GM23248 (cell line): ENCODE data around the gene GNG5. TPM values are rescaled to one million over a fixed set of nuclear protein-coding genes. Genes with fewer than 3 reads are reported as not detected.
A peak's percentile ranks its signal among the peaks of the same experiment; 100 is the strongest.

Experiments
- DNase-seq: peaks from one replicate; pipeline ENCODE4 v3.0.0-alpha.2; 2015
- H2AFZ ChIP-seq: fragments of 200-600 bp; sonication (generic); 2 replicates; pipeline ENCODE4 v1.6.1; 2016; ENCODE audit warnings: antibody characterized with exemption
- H3F3A ChIP-seq: fragments of 200-600 bp; sonication (generic); 2 replicates; pipeline ENCODE4 v1.6.1; 2016; ENCODE audit warnings: mild to moderate bottlenecking, antibody characterized with exemption, mixed run types; ENCODE audit not compliant: insufficient read depth
- H3K27ac ChIP-seq: fragments of 200-600 bp; sonication (generic); 2 replicates; pipeline ENCODE4 v1.5.1; 2016; ENCODE audit warnings: mild to moderate bottlenecking
- H3K27me3 ChIP-seq: fragments of 200-600 bp; sonication (generic); replicated peaks from 2 replicates; pipeline ENCODE4 v1.6.1; 2016; ENCODE audit warnings: mild to moderate bottlenecking; ENCODE audit not compliant: insufficient read depth
- H3K36me3 ChIP-seq: fragments of 200-600 bp; sonication (generic); 2 replicates; pipeline ENCODE4 v1.6.1; 2016; ENCODE audit warnings: low read depth, mild to moderate bottlenecking
- H3K4me1 ChIP-seq: fragments of 200-600 bp; sonication (generic); 2 replicates; pipeline ENCODE4 v1.6.1; 2016; ENCODE audit warnings: mild to moderate bottlenecking; ENCODE audit not compliant: insufficient read depth
- H3K4me2 ChIP-seq: fragments of 200-600 bp; sonication (generic); one replicate; pipeline ENCODE4 v1.6.1; 2016; ENCODE audit warnings: mild to moderate bottlenecking; ENCODE audit not compliant: unreplicated experiment
- H3K4me3 ChIP-seq: fragments of 200-600 bp; sonication (generic); 2 replicates; pipeline ENCODE4 v1.5.1; 2016; ENCODE audit warnings: mild to moderate bottlenecking
- H3K79me2 ChIP-seq: fragments of 200-600 bp; sonication (generic); 2 replicates; pipeline ENCODE4 v1.6.1; 2016; ENCODE audit warnings: mild to moderate bottlenecking; ENCODE audit not compliant: insufficient read depth
- H3K9ac ChIP-seq: fragments of 200-600 bp; sonication (generic); 2 replicates; pipeline ENCODE4 v1.6.1; 2016; ENCODE audit warnings: mild to moderate bottlenecking
- H3K9me2 ChIP-seq: fragments of 200-600 bp; sonication (generic); 2 replicates; pipeline ENCODE4 v1.6.1; 2016; ENCODE audit warnings: mixed run types, mild to moderate bottlenecking, moderate library complexity; ENCODE audit not compliant: insufficient read depth
- H3K9me3 ChIP-seq: fragments of 200-600 bp; sonication (generic); one replicate; pipeline ENCODE4 v1.6.1; 2017; ENCODE audit warnings: low read depth
- H4K20me1 ChIP-seq: fragments of 200-600 bp; sonication (generic); 2 replicates; pipeline ENCODE4 v1.6.0; 2016; ENCODE audit not compliant: insufficient read depth
- EZH2 ChIP-seq: fragments of 200-600 bp; sonication (generic); IDR thresholded peaks from 2 replicates; pipeline ENCODE4 v1.6.1; 2018; ENCODE audit warnings: antibody characterized with exemption, mild to moderate bottlenecking; ENCODE audit not compliant: insufficient read depth, poor library complexity, severe bottlenecking
- EZH2phosphoT487 ChIP-seq: fragments of 200-600 bp; sonication (generic); IDR thresholded peaks from 2 replicates; pipeline ENCODE4 v1.6.1; 2018; ENCODE audit warnings: antibody characterized with exemption, moderate library complexity, mild to moderate bottlenecking, low read depth; ENCODE audit not compliant: insufficient read depth
- WGBS, 2 experiments: methylation state at CpG; one replicate each; pipeline ENCODE4 v1.1.6; 2015 to 2017; ENCODE audit warnings: low lambda C conversion rate in 2 of 2, low coverage in 1 of 2; ENCODE audit errors: missing lambda C conversion rate in 2 of 2; 5-methylcytosine and 5-hydroxymethylcytosine counted together
- in situ Hi-C: fragments of 300-500 bp; cut with MboI; formaldehyde crosslinking; loops from 2 replicates; pipeline ENCODE4 v1.15.0; 2020
- polyA plus RNA-seq: library from polyadenylated mRNA; unstranded; fragments of >200 nt; fragmentation: Nextera tagmentation; extraction: Ambion mirVana; gene quantifications from 2 replicates; pipeline ENCODE4 v1.2.1, GENCODE V29; 2016
- total RNA-seq: library from RNA; depleted of rRNA; stranded (reverse); fragments of >200 nt; shearing (Covaris generic); gene quantifications from 2 replicates; pipeline ENCODE4 v1.2.3, GENCODE V29; 2014

Gene GNG5
- total and polyA plus RNA-seq, 2 experiments from 2014 or later = 38.9 to 400 TPM

DNA sequence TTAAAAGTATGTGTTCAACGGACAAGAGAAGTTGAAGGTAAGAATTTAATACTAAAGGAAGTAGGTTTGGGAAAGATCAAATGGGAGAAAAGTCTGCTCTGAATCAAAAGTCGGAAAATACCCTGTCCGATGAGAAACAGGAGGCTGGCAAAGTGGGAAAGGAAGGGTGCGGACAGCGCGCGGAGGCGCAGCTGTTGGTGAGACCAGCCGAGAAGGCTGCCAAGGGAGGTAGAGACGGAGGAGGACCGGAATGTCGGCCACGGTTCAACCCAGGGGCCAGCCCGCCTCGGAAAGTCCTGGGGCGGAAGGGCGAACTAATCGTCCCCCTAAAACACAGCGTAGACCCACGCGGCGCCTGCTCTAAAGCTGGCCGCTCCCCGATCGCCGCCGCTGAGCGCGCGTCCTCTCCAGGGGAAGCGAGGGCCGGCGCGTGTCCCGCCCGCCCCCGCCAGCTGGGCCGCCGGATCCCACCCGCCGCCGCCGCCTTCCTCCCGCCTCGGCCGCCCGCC, 834 bp downstream of the GNG5 start:
- Histone ChIP-seq H3K36me3 (peaks cover 9% of the 10 kb centered on the region; the same call in 1 of the 2 replicates), H3K27ac (peak overlapping the region; percentile 95), H3K4me3 (peak overlapping the region; percentile 95), H3K9me2 (no peaks in the 10 kb centered on the region), H2AFZ (peak overlapping the region; percentile 82), H4K20me1 (peaks cover 16% of the 10 kb centered on the region), H3K4me2 (peak overlapping the region; percentile 98), H3K9me3 (no peaks in the 10 kb centered on the region), H3F3A (peaks cover 31% of the 10 kb centered on the region), H3K4me1 (peaks cover 29% of the 10 kb centered on the region), H3K9ac (peak overlapping the region; percentile 96), H3K27me3 (no peaks in the 10 kb centered on the region), H3K79me2 (peaks cover 73% of the 10 kb centered on the region)
- 0% methylated on average over 22 to 42 of the region's 47 CpGs for whole genome bisulfite sequencing, 2 experiments
- TF ChIP-seq EZH2phosphoT487 (no peak), EZH2 (no peak)
- in situ Hi-C loops = no loop called here
- DNase-seq = peak; percentile 90

DNA sequence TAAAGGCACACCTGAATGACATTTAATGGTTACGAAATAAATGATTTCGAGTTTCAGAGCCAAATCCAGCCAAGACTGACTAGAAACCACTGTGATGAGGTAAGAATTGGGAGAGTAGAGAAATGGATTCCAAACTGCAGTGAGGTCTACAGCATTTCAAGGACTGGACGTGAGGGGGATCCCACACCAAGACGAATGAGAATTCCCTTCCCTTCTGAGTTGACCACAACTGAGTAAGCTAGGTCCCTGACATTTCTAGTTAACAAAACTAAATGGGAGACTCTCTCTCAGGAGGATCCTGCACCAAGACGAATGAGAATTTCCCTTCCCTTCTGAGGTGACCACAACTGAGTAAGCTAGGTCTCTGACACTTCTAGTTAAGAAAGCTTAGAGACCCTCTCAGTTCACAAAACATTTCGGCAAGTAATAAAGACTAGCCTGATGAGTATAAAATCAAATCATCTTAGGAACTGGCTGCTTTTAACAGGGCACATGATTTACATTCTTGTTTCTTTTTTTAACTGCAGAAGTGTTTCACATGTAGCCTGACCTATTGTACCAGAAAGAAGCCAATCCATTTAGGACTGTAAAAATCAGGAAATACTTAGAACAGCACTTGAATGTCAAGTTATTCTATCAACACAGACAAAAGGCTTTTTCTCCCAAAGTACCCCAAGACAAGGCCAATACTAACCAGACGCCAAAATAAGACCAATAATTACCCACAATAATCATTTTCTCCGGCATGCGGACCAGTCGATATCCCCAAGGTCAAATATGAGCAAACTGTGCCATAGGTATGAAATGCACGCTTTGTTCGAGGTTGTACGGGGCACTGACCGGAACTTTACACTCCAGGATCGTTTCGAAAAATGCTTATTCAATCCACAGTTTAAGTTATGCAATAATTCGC, 1.5 kb downstream of the GNG5 start:
- Histone ChIP-seq H2AFZ (peak overlapping the region; percentile 82), H3K9me3 (no peaks in the 10 kb centered on the region), H3K4me2 (peak overlapping the region; percentile 98), H3K9ac (peak overlapping the region; percentile 96), H4K20me1 (peaks cover 16% of the 10 kb centered on the region), H3K9me2 (no peaks in the 10 kb centered on the region), H3K79me2 (peaks cover 80% of the 10 kb centered on the region), H3K4me1 (peaks cover 32% of the 10 kb centered on the region), H3K27me3 (no peaks in the 10 kb centered on the region), H3F3A (peaks cover 31% of the 10 kb centered on the region), H3K4me3 (peak overlapping the region; percentile 95), H3K36me3 (peaks cover 16% of the 10 kb centered on the region; the same call in 1 of the 2 replicates), H3K27ac (peak overlapping the region; percentile 95)
- WGBS, 2 experiments = 4 to 5% methylated on average over 17 of the region's 17 CpGs
- TF ChIP-seq EZH2phosphoT487 = no peak
- no peak for TF ChIP-seq EZH2
- in situ Hi-C loops = no loop called here
- peak; percentile 71 for DNase-seq

DNA sequence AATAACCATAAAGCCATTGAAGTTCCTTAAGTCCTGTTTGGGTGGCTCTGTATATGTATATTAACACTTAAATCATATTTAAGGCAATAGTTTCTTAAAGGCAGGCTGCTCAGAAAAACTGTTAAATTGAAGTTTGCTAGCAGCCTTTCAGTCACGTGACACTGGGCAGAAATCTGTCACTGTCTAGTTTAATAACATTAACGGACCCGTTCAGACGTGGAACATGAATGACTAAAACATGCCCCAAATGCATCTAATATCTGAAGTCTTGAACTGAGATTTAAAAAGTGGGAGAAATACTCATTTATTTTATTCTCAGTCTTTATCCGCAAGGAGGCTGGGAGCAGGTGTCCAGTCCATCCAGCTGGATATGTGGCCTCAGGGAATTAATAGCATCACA, 3.5 kb downstream of the GNG5 start:
- Histone ChIP-seq H3K9me3 (no peaks in the 10 kb centered on the region), H3K4me1 (peaks cover 32% of the 10 kb centered on the region), H4K20me1 (peaks cover 22% of the 10 kb centered on the region), H2AFZ (no peak overlapping the region), H3K4me3 (peak overlapping the region; percentile 95), H3K79me2 (peaks cover 88% of the 10 kb centered on the region), H3K27me3 (no peaks in the 10 kb centered on the region), H3K27ac (no peak overlapping the region), H3K9ac (peak overlapping the region; percentile 96; the same call in 1 of the 2 replicates), H3K4me2 (peak overlapping the region; percentile 98), H3K36me3 (peaks cover 36% of the 10 kb centered on the region), H3F3A (peaks cover 44% of the 10 kb centered on the region), H3K9me2 (no peaks in the 10 kb centered on the region)
- WGBS, 2 experiments = 51 to 52% methylated on average over 5 of the region's 5 CpGs
- DNase-seq = no peak
- in situ Hi-C loops = no loop called here
- TF ChIP-seq EZH2phosphoT487 = no peak
- no peak for TF ChIP-seq EZH2

DNA sequence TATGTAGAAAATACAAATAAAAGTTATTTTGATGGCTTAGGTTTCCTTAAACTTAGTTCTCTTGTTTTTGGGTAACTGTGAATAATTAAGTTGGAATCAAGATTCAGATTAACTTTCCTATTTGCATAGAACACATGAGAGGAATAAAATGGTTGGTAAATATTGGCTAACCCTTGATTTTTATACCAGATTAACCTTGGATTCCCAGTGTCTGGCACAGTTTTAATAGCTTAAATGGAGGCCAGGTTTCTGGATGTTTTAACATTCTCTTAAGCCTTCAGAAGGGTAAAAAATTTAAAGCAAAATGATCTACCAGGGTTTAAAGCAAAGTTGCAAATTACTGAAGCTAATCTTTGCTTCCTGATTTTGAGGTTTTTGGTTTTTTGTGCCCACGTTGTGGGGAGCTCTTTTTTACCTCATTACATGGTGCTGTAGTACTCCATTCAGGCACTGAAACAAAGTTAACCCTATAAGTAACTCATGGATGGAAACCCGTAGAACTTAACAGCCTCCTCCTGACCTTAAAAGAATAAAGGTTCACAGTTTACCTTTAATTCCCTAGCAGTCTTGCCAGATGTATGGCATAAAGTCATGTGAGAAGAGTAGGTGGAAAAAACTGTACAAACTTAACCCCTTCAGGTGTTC, 8.6 kb downstream of the GNG5 start:
- no peak overlapping the region for H3K27ac ChIP-seq
- no peak overlapping the region for H3K4me3 ChIP-seq
- peaks cover 68% of the 10 kb centered on the region for H3K79me2 ChIP-seq
- H3K9ac ChIP-seq = no peak overlapping the region
- no peaks in the 10 kb centered on the region for H3K27me3 ChIP-seq
- no peak for TF ChIP-seq EZH2
- H3K4me2 ChIP-seq = no peak overlapping the region
- peaks cover 12% of the 10 kb centered on the region for H4K20me1 ChIP-seq
- peaks cover 66% of the 10 kb centered on the region for H3K36me3 ChIP-seq
- H3F3A ChIP-seq = peaks cover 57% of the 10 kb centered on the region
- H3K9me2 ChIP-seq = no peaks in the 10 kb centered on the region
- no peak overlapping the region for H2AFZ ChIP-seq
- in situ Hi-C loops = loop anchor here (25.0 kb wide), 1 partner anchor 440 kb away; no protein-coding TSS in a partner anchor
- WGBS, 2 experiments = 43 to 50% methylated on average over 2 of the region's 2 CpGs
- no peak for DNase-seq
- peaks cover 11% of the 10 kb centered on the region for H3K4me1 ChIP-seq
- H3K9me3 ChIP-seq = no peaks in the 10 kb centered on the region
